ENCODE measurements around the gene MGAT4A.

MGAT4A gene

DNA sequence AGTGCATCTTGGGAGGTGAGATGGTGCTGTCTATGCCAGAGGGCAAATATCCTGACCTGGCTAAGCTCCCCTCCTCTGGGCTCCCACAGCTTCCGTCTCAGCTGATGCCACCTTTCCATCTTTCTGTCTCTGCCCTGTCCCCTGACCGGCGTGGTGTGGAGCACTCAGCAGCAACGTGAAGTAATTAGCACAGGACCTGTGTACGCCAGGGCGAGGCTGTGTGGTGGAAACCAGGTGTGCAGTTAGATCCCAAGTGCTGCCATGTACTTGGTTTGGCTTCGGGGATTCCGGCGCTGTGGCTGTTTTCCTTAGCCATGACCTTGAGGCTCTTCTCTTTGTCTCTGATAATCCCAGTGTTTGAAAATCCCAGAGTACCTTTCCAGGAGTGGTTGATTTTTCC is 159.1 kb downstream of the MGAT4A start:
- Mint-ChIP-seq H3K4me1 (ENCODE audit: low read depth) (no peaks in the 10 kb centered on the region), H3K36me3 (ENCODE audit: low read depth) (peaks cover 90% of the 10 kb centered on the region), H3K9me3 (no peaks in the 10 kb centered on the region), H3K4me3 (no peak overlapping the region), H3K27me3 (no peaks in the 10 kb centered on the region), H3K27ac (no peak overlapping the region)
- no peak for DNase-seq

DNA sequence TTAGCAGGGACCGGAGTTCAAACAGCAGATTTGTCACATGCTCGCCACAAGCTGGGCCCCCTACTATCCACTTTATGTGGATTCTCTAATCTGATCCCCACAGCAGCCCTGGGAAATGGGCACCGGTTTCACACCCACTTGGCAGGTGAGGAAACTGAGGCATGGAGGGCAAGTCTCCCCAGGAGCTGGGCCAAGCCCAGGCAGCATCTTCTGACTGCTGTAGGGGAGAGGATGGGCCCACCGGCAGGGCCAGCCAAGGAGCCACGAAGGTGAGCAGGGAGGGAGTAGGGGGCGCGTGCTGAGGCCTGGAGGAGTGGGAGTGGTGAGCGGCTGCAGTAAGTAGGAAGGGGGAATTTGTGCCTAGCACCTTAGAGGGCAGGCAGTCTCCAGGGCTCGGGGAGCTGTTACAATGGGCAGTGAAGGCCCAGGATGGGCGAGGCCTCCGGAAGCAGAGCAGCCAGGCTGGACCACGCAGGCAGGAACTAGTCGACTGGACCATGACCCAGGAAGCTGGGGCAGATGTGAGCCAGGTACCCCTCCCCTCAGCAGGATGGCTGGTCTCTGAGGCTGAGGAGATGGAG is 159.7 kb downstream of the MGAT4A start:
- Mint-ChIP-seq H3K9me3 (no peaks in the 10 kb centered on the region), H3K36me3 (ENCODE audit: low read depth) (peaks cover 90% of the 10 kb centered on the region), H3K4me1 (ENCODE audit: low read depth) (no peaks in the 10 kb centered on the region), H3K27ac (peak overlapping the region; percentile 37), H3K27me3 (no peaks in the 10 kb centered on the region), H3K4me3 (no peak overlapping the region)
- DNase-seq = no peak

DNA sequence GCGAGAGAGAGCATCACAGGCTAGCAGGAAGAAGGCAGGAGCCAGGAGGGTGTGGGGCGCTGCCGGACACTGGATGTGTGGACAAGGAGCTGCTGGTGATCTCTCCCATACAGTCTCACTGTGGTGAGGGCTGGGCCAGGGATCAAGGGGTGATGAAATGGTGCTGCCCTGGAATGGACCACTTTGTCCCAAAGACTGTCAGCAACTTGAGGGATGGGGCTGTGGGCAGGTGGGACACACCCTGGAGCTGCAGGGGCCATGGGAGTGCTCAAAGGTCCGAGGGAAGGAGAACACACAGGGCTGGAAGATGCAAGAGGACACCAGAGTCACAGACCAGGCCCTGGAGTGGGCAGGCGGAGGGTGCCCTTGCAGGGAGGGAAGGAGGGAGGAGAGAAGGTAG is 160.6 kb downstream of the MGAT4A start:
- H3K4me1 Mint-ChIP-seq (ENCODE audit: low read depth) = no peaks in the 10 kb centered on the region

DNA sequence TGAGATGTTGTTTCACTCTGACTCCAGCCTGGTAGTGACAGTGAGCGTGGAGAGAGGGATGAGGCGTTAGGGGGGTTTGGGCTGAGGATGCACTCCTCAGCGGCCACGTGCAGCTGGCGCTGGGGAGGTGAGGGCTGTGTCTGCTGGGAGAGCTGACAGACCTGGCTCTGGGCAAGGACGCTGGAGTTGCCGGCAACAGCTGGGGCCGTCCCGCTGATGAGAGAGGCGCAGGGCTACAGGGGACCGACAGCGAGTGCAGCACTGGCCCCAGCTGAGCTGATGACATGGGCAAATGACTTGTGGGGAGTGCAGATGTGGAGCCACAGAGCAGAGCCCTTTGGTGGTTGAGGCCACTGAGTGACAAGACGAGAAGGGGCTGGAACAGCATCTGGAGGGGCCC is 161.0 kb downstream of the MGAT4A start:
- H3K27ac Mint-ChIP-seq = peak overlapping the region; percentile 76
- no peaks in the 10 kb centered on the region for H3K4me1 Mint-ChIP-seq (ENCODE audit: low read depth)
- no peaks in the 10 kb centered on the region for H3K9me3 Mint-ChIP-seq
- no peaks in the 10 kb centered on the region for H3K27me3 Mint-ChIP-seq
- no peak overlapping the region for H3K4me3 Mint-ChIP-seq
- no peak for DNase-seq
- peaks cover 91% of the 10 kb centered on the region for H3K36me3 Mint-ChIP-seq (ENCODE audit: low read depth)

More for the DNA sequence above, 160.6 kb downstream of the MGAT4A start:
- H3K36me3 Mint-ChIP-seq (ENCODE audit: low read depth) = peaks cover 91% of the 10 kb centered on the region
- H3K4me3 Mint-ChIP-seq = no peak overlapping the region
- H3K27ac Mint-ChIP-seq = peak overlapping the region; percentile 76
- no peak for DNase-seq
- no peaks in the 10 kb centered on the region for H3K27me3 Mint-ChIP-seq
- H3K9me3 Mint-ChIP-seq = no peaks in the 10 kb centered on the region

DNA sequence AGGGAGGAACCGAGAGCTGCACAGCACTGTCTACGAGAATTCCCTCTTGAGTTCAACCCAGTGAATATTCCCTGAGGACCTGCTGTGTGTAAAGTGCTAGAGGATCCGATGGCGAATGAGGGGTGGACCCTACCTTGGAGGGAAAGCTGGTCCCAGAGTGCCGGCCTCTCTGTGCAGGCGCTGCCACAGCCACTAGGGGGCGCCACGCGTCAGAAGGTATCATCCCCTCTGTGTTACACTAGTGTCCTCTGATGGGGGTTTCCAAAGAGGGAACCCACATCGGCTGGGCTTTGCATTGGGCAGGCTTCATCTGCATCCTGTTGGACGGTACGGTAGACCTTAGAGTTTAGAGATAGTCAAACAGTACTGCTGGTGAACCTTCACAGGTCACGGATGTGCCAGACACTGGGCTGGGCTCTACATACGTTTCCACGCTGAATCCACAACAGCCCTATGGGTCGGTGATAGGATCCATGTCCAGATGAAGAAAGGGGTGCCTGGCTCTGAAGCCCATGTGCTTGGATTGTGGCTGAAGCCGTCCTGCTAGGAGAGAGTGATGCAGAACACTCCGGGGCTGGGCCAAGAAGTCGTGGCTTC is 161.6 kb downstream of the MGAT4A start:
- no peaks in the 10 kb centered on the region for H3K4me1 Mint-ChIP-seq (ENCODE audit: low read depth)
- peak overlapping the region; percentile 76 for H3K27ac Mint-ChIP-seq
- peak; percentile 84 for DNase-seq
- no peak overlapping the region for H3K4me3 Mint-ChIP-seq
- H3K9me3 Mint-ChIP-seq = no peaks in the 10 kb centered on the region
- peaks cover 90% of the 10 kb centered on the region for H3K36me3 Mint-ChIP-seq (ENCODE audit: low read depth)
- H3K27me3 Mint-ChIP-seq = no peaks in the 10 kb centered on the region
